HCT116 (cell line): ENCODE measurements around the gene DNAH7. TPM values are rescaled to one million over a fixed set of nuclear protein-coding genes. Genes with fewer than 3 reads are reported as not detected.

ENCODE experiments used
- ATAC-seq: fragments of 200-7000 bp; cut with Tn5 transposase; 2 replicates; pipeline ENCODE4 v1.9.1; 2020; ENCODE audit warnings: mild to moderate bottlenecking, moderate library complexity
- BruUV-seq: library from RNA; stranded (reverse); fragments of 400-500 nt; replicated peaks from 2 replicates; lab custom pipeline; 2021; lab: Mats Ljungman, UMichigan
- CTCF ChIA-PET: fragments of 300-600 bp; sonication (Branson Sonifier 250); formaldehyde crosslinking; loops from one replicate; lab custom pipeline; 2021; ENCODE audit warnings: antibody characterized with exemption; lab: Charles Lee
- POLR2A ChIA-PET: fragments of 300-600, 350-600 bp; sonication (Branson Sonifier 250); formaldehyde crosslinking; loops from one replicate; lab custom pipeline; 2021; ENCODE audit warnings: antibody characterized with exemption; lab: Charles Lee
- RAD21 ChIA-PET, 2 experiments: fragments of 300-600 bp; sonication (Branson Sonifier 250); formaldehyde crosslinking; loops; one replicate each; lab custom pipeline; 2023; ENCODE audit warnings: low total read pairs in 2 of 2; ENCODE audit not compliant: uncharacterized antibody in 2 of 2, unreplicated experiment in 2 of 2, low non-redundant PET in 1 of 2; lab: Charles Lee
- DNase-seq: peaks from one replicate; pipeline ENCODE4 v3.0.0-alpha.2; 2010; ENCODE audit warnings: low read depth, low spot score
- H2AFZ ChIP-seq: fragments of 200-600 bp; shearing (Covaris generic), sonication (generic); 2 replicates; pipeline ENCODE4 v1.6.1; 2017; ENCODE audit warnings: low read depth, mixed run types, mixed read lengths, antibody characterized with exemption, low read length; ENCODE audit not compliant: poor library complexity, severe bottlenecking
- H3K27ac ChIP-seq: 2 replicates; pipeline ENCODE4 v1.5.1; 2012; ENCODE audit warnings: low read depth, low read length
- H3K27me3 ChIP-seq: fragments of 200-600 bp; sonication (generic); 2 replicates; pipeline ENCODE4 v1.6.1; 2016; ENCODE audit warnings: mixed run types, low read length, mixed read lengths; ENCODE audit not compliant: insufficient read depth
- H3K36me3 ChIP-seq, 2 experiments: fragments of 200-500 bp in 1 of 2; fragments of 200-600 bp in 1 of 2; sonication (Bioruptor generic) in 1 of 2; sonication (generic) in 1 of 2; 2 replicates each; pipeline versions ENCODE4 v1.5.1 to v1.6.1; 2014 to 2016; ENCODE audit warnings: low read length in 2 of 2, inconsistent platforms in 1 of 2, mixed read lengths in 1 of 2, mixed run types in 1 of 2; ENCODE audit not compliant: insufficient read depth in 2 of 2, control insufficient read depth in 1 of 2
- H3K4me1 ChIP-seq, 2 experiments: fragments of 200-600 bp in 1 of 2; sonication (generic) in 1 of 2; 2 replicates each; pipeline versions ENCODE4 v1.5.1 to v1.6.1; 2012 to 2017; ENCODE audit warnings: low read length in 2 of 2, inconsistent platforms in 1 of 2, mild to moderate bottlenecking in 1 of 2, mixed read lengths in 1 of 2, mixed run types in 1 of 2, moderate library complexity in 1 of 2; ENCODE audit not compliant: insufficient read depth in 2 of 2, control insufficient read depth in 1 of 2
- H3K4me2 ChIP-seq: fragments of 200-600 bp; sonication (generic); 2 replicates; pipeline ENCODE4 v1.6.1; 2017; ENCODE audit warnings: mixed run types, low read length, mixed read lengths
- H3K4me3 ChIP-seq, 2 experiments: fragments of 200-600 bp in 1 of 2; sonication (generic) in 1 of 2; replicated peaks in 1 of 2; 2 replicates each; pipeline ENCODE4 v1.5.1; 2011 to 2016; ENCODE audit warnings: low read length in 2 of 2, control low read depth in 1 of 2, low read depth in 1 of 2, mild to moderate bottlenecking in 1 of 2, mixed read lengths in 1 of 2, mixed run types in 1 of 2
- H3K79me2 ChIP-seq: fragments of 200-600 bp; sonication (generic); 2 replicates; pipeline ENCODE4 v1.6.1; 2017; ENCODE audit warnings: mild to moderate bottlenecking, mixed run types, low read length, moderate library complexity, mixed read lengths; ENCODE audit not compliant: insufficient read depth
- H3K9ac ChIP-seq: fragments of 200-600 bp; sonication (generic); 2 replicates; pipeline ENCODE4 v1.6.1; 2016; ENCODE audit warnings: low read length, mixed read lengths
- H3K9me2 ChIP-seq: fragments of 200-600 bp; sonication (generic), shearing (Covaris generic); 2 replicates; pipeline ENCODE4 v1.6.1; 2017; ENCODE audit warnings: mixed run types, mild to moderate bottlenecking, moderate library complexity; ENCODE audit not compliant: insufficient read depth
- H3K9me3 ChIP-seq, 2 experiments: fragments of 200-500 bp in 1 of 2; fragments of 200-600 bp in 1 of 2; sonication (Bioruptor generic) in 1 of 2; sonication (generic) in 1 of 2; 2 replicates each; pipeline ENCODE4 v1.6.1; 2014 to 2017; ENCODE audit warnings: low read length in 2 of 2, mixed read lengths in 2 of 2, inconsistent platforms in 1 of 2, low read depth in 1 of 2, mild to moderate bottlenecking in 1 of 2, mixed run types in 1 of 2, moderate library complexity in 1 of 2; ENCODE audit not compliant: control insufficient read depth in 1 of 2, insufficient read depth in 1 of 2
- H4K20me1 ChIP-seq: fragments of 200-600 bp; sonication (generic), shearing (Covaris generic); 2 replicates; pipeline ENCODE4 v1.6.1; 2017; ENCODE audit warnings: mixed run types, mild to moderate bottlenecking, moderate library complexity; ENCODE audit not compliant: insufficient read depth
- CBX3 ChIP-seq: IDR thresholded peaks from 2 replicates; pipeline ENCODE4 v1.6.1; 2012; ENCODE audit warnings: low read depth
- CEBPB ChIP-seq: IDR thresholded peaks from 2 replicates; pipeline ENCODE4 v1.6.1; 2012; ENCODE audit warnings: low read depth
- CTCF ChIP-seq, 3 experiments: fragments of 200-600 bp in 1 of 3; sonication (generic) in 1 of 3; IDR thresholded peaks in 2 of 3; conservative IDR thresholded peaks in 1 of 3; 2 replicates each; pipeline ENCODE4 v1.5.1; 2012 to 2017; ENCODE audit warnings: low read depth in 2 of 3, low read length in 2 of 3, antibody characterized with exemption in 1 of 3, borderline replicate concordance in 1 of 3, control low read depth in 1 of 3, mild to moderate bottlenecking in 1 of 3, mixed read lengths in 1 of 3, mixed run types in 1 of 3, moderate library complexity in 1 of 3; ENCODE audit not compliant: insufficient read depth in 1 of 3
- EGR1 ChIP-seq: IDR thresholded peaks from 2 replicates; pipeline ENCODE4 v1.6.1; 2012; ENCODE audit warnings: low read depth
- ELF1 ChIP-seq: IDR thresholded peaks from 2 replicates; pipeline ENCODE4 v1.6.1; 2012; ENCODE audit warnings: low read depth, borderline replicate concordance
- EZH2 ChIP-seq: fragments of 200-600 bp; sonication (generic); IDR thresholded peaks from 2 replicates; pipeline ENCODE4 v1.6.1; 2017; ENCODE audit warnings: antibody characterized with exemption, mixed run types
- EZH2phosphoT487 ChIP-seq: fragments of 200-600 bp; IDR thresholded peaks from 2 replicates; pipeline ENCODE4 v1.6.1; 2018; ENCODE audit warnings: antibody characterized with exemption, borderline replicate concordance
- FOSL1 ChIP-seq: IDR thresholded peaks from 2 replicates; pipeline ENCODE4 v1.6.1; 2012; ENCODE audit warnings: low read depth
- JUND ChIP-seq: IDR thresholded peaks from 2 replicates; pipeline ENCODE4 v1.6.1; 2012
- MAX ChIP-seq: IDR thresholded peaks from 2 replicates; pipeline ENCODE4 v1.6.1; 2012
- POLR2A ChIP-seq: IDR thresholded peaks from 2 replicates; pipeline ENCODE4 v1.7.0; 2011; ENCODE audit warnings: borderline replicate concordance; ENCODE audit not compliant: insufficient read depth, insufficient read length; ENCODE audit errors: extremely low read depth
- RAD21 ChIP-seq: IDR thresholded peaks from 2 replicates; pipeline ENCODE4 v1.6.1; 2012; ENCODE audit warnings: low read depth, mild to moderate bottlenecking
- SIN3A ChIP-seq: IDR thresholded peaks from 2 replicates; pipeline ENCODE4 v1.6.1; 2012; ENCODE audit warnings: low read depth
- SP1 ChIP-seq: IDR thresholded peaks from 2 replicates; pipeline ENCODE4 v1.6.1; 2012; ENCODE audit warnings: low read depth
- TCF7L2 ChIP-seq: IDR thresholded peaks from 2 replicates; pipeline ENCODE4 v1.7.0; 2011; ENCODE audit warnings: borderline replicate concordance, inconsistent platforms; ENCODE audit not compliant: insufficient read depth, insufficient read length; ENCODE audit errors: extremely low read depth
- YY1 ChIP-seq: IDR thresholded peaks from 2 replicates; pipeline ENCODE4 v1.6.1; 2011; ENCODE audit warnings: low read length, low read depth, moderate library complexity, mild to moderate bottlenecking; ENCODE audit not compliant: insufficient replicate concordance; ENCODE audit errors: extremely low read depth
- ZFX ChIP-seq: fragments of 450-650 bp; IDR thresholded peaks from 2 replicates; pipeline ENCODE4 v1.6.1; 2017
- ZNF274 ChIP-seq: fragments of 200-500 bp; sonication (Bioruptor generic); IDR thresholded peaks from 2 replicates; pipeline ENCODE4 v1.6.1; 2014; ENCODE audit warnings: mild to moderate bottlenecking, low read depth, low read length, inconsistent platforms
- intact Hi-C: fragments of 100-400 bp; cut with micrococcal nuclease; formaldehyde crosslinking; loops from 2 replicates; pipeline ENCODE4 v1.10.0; 2022
- total RNA-seq: library from RNA; stranded (reverse); gene quantifications from one replicate; pipeline ENCODE4 v1.2.1, GENCODE V29; 2021; ENCODE audit not compliant: unreplicated experiment
- TF ChIP-seq, protein P1 (sequence below): IDR thresholded peaks from 2 replicates; pipeline ENCODE4 v1.6.1; 2012; ENCODE audit warnings: low read depth
- TF ChIP-seq, protein P2 (sequence below): IDR thresholded peaks from 2 replicates; pipeline ENCODE4 v1.6.1; 2011; ENCODE audit warnings: mild to moderate bottlenecking, low read length, moderate library complexity; ENCODE audit not compliant: insufficient replicate concordance; ENCODE audit errors: extremely low read depth

Gene DNAH7
- total RNA-seq, 1 experiment from 2014 or later: not detected

- Histone ChIP-seq H4K20me1 (no peaks in the 10 kb centered on the region), H3K4me1 (peaks cover 2 to 14% of the 10 kb centered on the region in 2 experiments; a peak in 1 of 4 replicates), H3K9ac (no peak overlapping the region), H3K27ac (no peak overlapping the region), H3K79me2 (peaks cover 87% of the 10 kb centered on the region), H3K36me3 (no peaks in the 10 kb centered on the region), H2AFZ (no peak overlapping the region), H3K4me2 (no peak overlapping the region), H3K4me3 (no peak overlapping the region), H3K27me3 (no peaks in the 10 kb centered on the region), H3K9me3 (no peaks in the 10 kb centered on the region), H3K9me2 (no peaks in the 10 kb centered on the region)
- intact Hi-C loops: no loop called here
- ATAC-seq: no peak
- ChIA-PET RAD21 (interaction anchor here in 1 of 2 experiments (0.7 kb wide), 1 partner anchor 741 kb away, joined by 3 read pairs; no protein-coding TSS in a partner anchor), CTCF (no interaction called here), POLR2A (no interaction called here)
- no peak for DNase-seq
- BruUV-seq: no TSS peak
- TF ChIP-seq ZNF274 (no peak), CEBPB (no peak), TCF7L2 (no peak), SP1 (no peak), YY1 (no peak), RAD21 (no peak), ELF1 (no peak), EZH2 (no peak), EGR1 (no peak), SIN3A (no peak), EZH2phosphoT487 (no peak), MAX (no peak), CBX3 (no peak), ZFX (no peak), CTCF (IDR thresholded peaks at IDR 0.05 in 2 of 3, conservative IDR thresholded peaks at IDR 0.05 in 1 of 3; ENCODE audit: borderline replicate concordance in 1 of 3, insufficient read depth in 1 of 3, low read depth in 2 of 3, low read length in 2 of 3) (no peak), POLR2A (no peak), FOSL1 (no peak), JUND (no peak)
- TF ChIP-seq, protein P1, sequence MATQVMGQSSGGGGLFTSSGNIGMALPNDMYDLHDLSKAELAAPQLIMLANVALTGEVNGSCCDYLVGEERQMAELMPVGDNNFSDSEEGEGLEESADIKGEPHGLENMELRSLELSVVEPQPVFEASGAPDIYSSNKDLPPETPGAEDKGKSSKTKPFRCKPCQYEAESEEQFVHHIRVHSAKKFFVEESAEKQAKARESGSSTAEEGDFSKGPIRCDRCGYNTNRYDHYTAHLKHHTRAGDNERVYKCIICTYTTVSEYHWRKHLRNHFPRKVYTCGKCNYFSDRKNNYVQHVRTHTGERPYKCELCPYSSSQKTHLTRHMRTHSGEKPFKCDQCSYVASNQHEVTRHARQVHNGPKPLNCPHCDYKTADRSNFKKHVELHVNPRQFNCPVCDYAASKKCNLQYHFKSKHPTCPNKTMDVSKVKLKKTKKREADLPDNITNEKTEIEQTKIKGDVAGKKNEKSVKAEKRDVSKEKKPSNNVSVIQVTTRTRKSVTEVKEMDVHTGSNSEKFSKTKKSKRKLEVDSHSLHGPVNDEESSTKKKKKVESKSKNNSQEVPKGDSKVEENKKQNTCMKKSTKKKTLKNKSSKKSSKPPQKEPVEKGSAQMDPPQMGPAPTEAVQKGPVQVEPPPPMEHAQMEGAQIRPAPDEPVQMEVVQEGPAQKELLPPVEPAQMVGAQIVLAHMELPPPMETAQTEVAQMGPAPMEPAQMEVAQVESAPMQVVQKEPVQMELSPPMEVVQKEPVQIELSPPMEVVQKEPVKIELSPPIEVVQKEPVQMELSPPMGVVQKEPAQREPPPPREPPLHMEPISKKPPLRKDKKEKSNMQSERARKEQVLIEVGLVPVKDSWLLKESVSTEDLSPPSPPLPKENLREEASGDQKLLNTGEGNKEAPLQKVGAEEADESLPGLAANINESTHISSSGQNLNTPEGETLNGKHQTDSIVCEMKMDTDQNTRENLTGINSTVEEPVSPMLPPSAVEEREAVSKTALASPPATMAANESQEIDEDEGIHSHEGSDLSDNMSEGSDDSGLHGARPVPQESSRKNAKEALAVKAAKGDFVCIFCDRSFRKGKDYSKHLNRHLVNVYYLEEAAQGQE: no peak
- TF ChIP-seq, protein P2, sequence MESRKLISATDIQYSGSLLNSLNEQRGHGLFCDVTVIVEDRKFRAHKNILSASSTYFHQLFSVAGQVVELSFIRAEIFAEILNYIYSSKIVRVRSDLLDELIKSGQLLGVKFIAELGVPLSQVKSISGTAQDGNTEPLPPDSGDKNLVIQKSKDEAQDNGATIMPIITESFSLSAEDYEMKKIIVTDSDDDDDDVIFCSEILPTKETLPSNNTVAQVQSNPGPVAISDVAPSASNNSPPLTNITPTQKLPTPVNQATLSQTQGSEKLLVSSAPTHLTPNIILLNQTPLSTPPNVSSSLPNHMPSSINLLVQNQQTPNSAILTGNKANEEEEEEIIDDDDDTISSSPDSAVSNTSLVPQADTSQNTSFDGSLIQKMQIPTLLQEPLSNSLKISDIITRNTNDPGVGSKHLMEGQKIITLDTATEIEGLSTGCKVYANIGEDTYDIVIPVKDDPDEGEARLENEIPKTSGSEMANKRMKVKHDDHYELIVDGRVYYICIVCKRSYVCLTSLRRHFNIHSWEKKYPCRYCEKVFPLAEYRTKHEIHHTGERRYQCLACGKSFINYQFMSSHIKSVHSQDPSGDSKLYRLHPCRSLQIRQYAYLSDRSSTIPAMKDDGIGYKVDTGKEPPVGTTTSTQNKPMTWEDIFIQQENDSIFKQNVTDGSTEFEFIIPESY: no peak
These were observed 370.9 kb downstream of the DNAH7 start for GRCh38 chr2:195697681-195698220.
